OCI-LY1 (cell line): Measurements from ENCODE around the gene REEP5.

Experiments
- EZH2 ChIP-seq: fragments of 200-600 bp; sonication (generic), shearing (Covaris generic); IDR thresholded peaks from 2 replicates; pipeline ENCODE4 v1.8.0; 2017; ENCODE audit warnings: borderline replicate concordance, mixed run types, mild to moderate bottlenecking, antibody characterized with exemption, low read length, moderate library complexity, mixed read lengths
- TF ChIP-seq, protein P1 (sequence below): fragments of 200-600 bp; sonication (generic), shearing (Covaris generic); IDR thresholded peaks from 2 replicates; pipeline ENCODE4 v1.5.1; 2017; ENCODE audit warnings: mild to moderate bottlenecking, antibody characterized with exemption, low read length, moderate library complexity, mixed read lengths

DNA sequence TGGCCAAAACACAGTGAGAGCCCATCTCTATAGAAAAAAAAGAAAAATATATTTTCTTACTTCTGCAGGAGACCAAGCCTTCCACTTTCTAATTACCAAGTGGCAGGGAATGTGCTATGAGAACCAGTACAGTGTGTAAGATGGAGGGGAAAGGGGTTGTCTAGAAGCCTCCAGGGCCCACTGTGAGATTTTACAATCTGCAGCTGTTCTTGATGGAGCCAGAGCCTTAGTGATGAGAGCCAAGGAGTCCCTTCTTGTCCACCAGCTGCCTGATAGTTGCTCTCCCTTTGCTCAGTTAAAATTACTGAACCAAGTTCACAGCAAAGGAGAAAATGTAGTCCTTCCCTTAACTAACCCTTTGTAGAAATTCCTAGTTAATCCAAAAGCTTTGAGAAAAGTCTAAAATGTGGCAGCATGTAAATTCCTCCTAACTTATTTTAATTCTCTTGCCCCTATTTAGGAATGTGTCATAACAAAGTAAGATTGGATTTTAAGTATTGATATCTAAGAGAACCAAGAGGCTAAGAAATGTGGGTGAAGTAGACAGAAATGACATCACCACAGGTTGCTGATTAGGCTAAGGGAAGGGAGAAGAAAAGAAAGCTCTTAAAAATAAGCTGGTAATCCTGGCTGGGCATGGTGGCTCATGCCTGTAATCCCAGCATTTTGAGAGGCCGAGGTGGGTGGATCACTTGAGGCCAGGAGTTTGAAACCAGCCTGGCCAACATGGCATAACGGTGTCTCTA is 41.6 kb downstream of the REEP5 start:
- TF ChIP-seq, protein P1, sequence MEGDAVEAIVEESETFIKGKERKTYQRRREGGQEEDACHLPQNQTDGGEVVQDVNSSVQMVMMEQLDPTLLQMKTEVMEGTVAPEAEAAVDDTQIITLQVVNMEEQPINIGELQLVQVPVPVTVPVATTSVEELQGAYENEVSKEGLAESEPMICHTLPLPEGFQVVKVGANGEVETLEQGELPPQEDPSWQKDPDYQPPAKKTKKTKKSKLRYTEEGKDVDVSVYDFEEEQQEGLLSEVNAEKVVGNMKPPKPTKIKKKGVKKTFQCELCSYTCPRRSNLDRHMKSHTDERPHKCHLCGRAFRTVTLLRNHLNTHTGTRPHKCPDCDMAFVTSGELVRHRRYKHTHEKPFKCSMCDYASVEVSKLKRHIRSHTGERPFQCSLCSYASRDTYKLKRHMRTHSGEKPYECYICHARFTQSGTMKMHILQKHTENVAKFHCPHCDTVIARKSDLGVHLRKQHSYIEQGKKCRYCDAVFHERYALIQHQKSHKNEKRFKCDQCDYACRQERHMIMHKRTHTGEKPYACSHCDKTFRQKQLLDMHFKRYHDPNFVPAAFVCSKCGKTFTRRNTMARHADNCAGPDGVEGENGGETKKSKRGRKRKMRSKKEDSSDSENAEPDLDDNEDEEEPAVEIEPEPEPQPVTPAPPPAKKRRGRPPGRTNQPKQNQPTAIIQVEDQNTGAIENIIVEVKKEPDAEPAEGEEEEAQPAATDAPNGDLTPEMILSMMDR = no peak
- TF ChIP-seq EZH2 = no peak
